HG03108 (cell line): ENCODE measurements around the gene GIPC3.

Source experiments
- ATAC-seq: cut with Tn5 transposase; IDR thresholded peaks from one replicate; pipeline ENCODE4 v1.9.1; 2021; ENCODE audit warnings: moderate library complexity; ENCODE audit not compliant: unreplicated experiment

GIPC3 gene

GRCh38 chr19:3604227-3604986 lies 19.1 kb downstream of the GIPC3 start:
- no peak for ATAC-seq

GRCh38 chr19:3604987-3605343 lies 19.7 kb downstream of the GIPC3 start:
- ATAC-seq, result no peak

GRCh38 chr19:3605361-3605760 lies 20.1 kb downstream of the GIPC3 start:
- ATAC-seq, result no peak

GRCh38 chr19:3605770-3606169 lies 20.5 kb downstream of the GIPC3 start:
- no peak for ATAC-seq

- no peak for ATAC-seq
Observed at GRCh38 chr19:3606174-3606689, 21.0 kb downstream of the GIPC3 start.

- ATAC-seq, result no peak
Observed at GRCh38 chr19:3606690-3607289, 21.5 kb downstream of the GIPC3 start, which contains the start of gene TBXA2R. TSS of gene TBXA2R (minus strand) at chr19:3606875. CDS start at chr19:3600634, 6,241 bp downstream.

GRCh38 chr19:3607303-3608078 lies 22.2 kb downstream of the GIPC3 start:
- ATAC-seq, result no peak

GRCh38 chr19:3608079-3608641 lies 22.9 kb downstream of the GIPC3 start:
- ATAC-seq, result no peak

- no peak for ATAC-seq
Observed at GRCh38 chr19:3608750-3609322, 23.6 kb downstream of the GIPC3 start.

- ATAC-seq, result no peak
Observed at GRCh38 chr19:3609779-3610719, 24.8 kb downstream of the GIPC3 start.

- no peak for ATAC-seq
Observed at GRCh38 chr19:3610745-3611717, 25.8 kb downstream of the GIPC3 start.

GRCh38 chr19:3611841-3612240 lies 26.6 kb downstream of the GIPC3 start:
- ATAC-seq, result no peak

- no peak for ATAC-seq
Observed at GRCh38 chr19:3612330-3612729, 27.1 kb downstream of the GIPC3 start.

- no peak for ATAC-seq
Observed at GRCh38 chr19:3612901-3613741, 27.8 kb downstream of the GIPC3 start.

- ATAC-seq, result no peak
Observed at GRCh38 chr19:3613818-3614661, 28.8 kb downstream of the GIPC3 start.

GRCh38 chr19:3614858-3615505 lies 29.7 kb downstream of the GIPC3 start:
- no peak for ATAC-seq
